HG02759 (cell line): ENCODE measurements around the gene GRIK4.

Source experiments
- ATAC-seq: cut with Tn5 transposase; IDR thresholded peaks from one replicate; pipeline ENCODE4 v1.9.1; 2021; ENCODE audit warnings: mild to moderate bottlenecking, moderate library complexity; ENCODE audit not compliant: unreplicated experiment

GRIK4 gene

DNA sequence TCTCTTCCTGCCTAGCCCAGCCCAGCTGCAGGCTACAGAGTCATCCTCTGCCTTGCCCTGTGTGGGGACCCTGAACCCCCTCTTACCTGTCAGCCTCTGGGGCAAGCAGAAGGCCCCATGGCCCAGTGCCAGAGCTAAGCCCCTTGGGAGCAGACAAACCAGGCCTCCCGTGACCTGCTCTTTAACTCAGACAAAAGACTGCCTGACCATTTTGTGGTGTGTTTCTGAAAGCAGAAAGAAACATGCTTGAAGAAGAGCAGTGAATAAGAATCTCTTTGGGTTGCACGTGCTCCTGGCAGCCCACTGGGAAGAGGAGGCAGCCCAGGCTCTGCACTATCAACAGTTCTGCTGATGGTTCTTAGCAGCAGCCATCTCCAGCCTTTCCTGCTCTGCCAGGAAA is 118.6 kb downstream of the GRIK4 start:
- no peak for ATAC-seq

DNA sequence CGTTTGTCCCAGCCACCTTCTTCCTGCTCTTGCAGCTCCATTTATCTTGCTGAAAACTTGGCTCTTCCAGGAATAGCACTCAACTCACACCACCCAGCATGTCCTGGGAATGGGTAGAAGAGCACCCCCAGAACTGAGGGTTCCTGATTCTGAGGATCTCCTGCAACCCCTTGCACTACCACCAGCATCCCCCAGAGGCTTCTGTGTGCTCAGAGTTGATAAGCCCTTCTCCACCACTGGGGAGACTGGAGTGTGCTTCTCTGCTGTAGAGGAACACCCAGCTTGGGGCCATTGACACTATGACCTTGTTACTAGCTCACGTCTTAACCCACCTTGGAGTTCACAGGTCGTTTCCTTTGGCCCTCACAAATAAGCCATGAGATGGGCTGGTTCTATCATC is 121.0 kb downstream of the GRIK4 start:
- ATAC-seq: no peak

DNA sequence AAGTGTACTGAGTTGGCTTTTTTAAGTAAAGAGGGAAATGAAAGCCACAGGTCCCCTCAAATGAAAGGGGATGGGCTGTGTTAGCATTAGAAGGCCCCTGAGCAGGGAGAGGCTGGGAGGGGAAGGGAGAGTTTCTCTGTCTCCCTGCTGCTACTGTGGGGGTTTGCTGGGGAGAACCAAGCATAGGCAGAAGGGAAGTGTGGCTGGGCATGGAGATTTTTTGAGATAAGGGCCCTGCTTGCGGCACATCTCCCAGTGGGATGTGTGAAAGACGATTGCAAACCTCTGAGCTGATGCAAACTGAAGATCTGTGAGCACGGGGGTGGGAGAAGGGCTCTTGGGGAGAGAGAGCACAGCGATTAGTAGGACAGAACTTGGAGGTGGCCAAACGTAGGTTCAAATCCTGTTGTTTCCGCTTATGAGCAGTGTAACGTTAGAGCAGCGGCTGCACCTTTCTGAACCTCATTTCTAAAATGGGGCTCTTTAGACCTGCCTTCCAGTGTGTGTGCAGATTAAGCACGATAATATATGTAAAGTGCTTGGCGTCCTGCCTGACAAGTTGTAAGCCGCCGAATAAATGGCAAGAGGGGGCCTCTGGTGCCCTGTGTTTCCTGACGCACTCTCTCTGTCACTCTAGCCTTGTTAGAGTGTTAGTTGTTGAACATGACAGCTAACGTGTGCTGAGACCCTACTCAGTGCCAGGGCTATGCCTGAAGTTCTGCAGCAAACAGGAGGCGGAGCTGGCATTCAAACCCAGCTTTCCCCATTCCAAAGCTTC is 122.3 kb downstream of the GRIK4 start:
- ATAC-seq: no peak

DNA sequence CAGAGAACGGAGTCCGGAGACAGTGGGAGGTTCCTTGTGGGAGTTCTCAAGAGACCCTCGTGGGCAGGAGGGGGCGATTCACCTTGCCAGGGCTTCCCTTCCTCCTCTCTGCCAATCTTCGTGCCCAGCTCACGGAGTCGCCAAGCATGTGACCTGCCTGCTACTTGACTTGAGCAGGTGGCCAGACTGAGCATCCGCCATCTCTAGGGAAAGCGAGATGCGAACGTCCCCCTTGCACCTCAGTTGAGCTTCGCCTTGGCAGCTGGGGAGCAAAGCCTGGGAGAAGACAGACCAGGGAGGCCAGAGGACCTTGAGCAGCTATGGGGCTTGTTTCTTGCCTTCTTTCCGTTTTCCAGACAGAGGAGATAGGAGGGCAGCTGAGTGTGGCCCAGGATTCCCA is 123.2 kb downstream of the GRIK4 start:
- no peak for ATAC-seq

DNA sequence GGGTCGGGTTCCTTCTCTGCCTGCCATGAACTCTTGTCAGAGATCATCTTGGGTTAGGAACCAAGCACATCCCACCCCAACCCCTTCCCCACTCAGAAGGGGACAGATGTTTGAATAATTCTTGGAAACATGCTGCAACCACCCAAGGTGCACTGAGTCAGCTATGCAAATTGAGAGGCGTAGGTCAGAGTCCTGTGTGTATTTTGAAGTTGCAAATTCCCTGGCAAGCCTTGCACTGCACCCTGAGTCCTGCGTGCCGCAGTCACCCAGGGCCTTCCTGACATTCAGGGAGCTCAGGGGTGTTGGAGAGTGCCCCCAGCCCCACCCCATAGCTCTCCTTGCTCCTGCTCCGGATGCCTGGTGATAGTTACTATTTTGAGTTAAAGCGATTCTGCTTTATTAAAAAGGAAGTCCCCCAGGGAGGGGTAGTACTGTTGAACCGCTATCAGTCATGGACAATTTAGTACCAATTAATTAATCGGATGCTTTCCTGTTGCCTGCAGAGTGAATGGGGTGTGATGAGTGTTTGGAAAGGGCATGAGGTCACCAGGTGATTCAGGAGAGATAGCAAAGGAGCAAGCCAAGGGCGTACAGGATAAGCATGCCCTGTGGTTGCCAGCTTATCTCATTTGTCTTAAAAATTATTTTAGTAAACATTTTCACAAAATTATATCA is 123.7 kb downstream of the GRIK4 start:
- no peak for ATAC-seq

DNA sequence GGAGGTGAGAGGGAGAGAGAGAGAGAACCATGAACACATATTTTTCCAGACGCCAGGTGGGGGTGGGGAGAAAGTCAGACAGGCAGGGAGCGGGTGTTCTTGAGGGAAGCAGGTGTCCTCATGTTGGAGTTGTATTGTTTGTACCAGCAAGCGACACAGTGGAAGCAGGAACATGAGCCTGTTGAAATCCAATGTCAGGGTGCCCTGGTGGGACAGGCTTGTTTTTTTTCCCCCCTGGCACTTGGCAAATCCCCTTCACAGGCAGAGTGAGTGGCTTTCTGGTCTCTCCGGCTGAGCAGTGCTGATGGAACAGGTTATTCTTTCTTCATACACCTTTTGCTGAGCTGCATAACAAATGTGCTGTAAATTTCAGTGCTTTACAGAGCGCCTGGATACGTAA is 125.6 kb downstream of the GRIK4 start:
- ATAC-seq: no peak

DNA sequence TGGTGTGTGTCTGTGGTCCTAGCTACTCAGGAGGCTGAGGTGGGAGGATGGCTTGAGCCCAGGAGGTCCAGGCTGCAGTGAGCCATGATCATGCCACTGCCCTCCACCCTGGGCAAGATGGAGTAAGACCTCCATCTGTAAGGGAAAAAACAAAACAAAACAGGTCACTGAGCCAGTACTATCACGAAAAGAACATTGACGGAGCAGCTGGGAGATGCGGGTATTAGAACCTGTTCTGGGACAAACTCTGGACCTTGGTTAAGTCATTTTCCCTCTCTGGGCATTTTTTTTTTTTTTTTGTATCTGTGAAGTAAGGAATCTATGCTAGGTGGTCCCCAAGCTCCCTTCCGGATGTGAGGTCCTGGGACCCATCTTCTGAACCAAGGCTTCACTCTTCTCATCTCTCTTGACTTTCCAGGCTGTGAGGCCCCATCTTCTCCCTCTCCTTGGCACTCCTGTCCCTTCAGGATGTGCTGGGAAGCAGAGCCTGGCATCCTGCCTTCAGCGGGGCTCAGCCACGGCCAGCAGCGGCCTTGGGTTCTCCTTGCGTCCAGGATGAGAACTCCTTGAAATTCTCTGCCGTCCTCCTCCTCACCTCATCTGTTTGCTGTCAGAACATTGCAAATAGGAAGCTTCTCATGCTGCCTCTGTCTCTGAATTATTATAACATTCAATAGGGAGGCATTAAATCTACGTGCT is 130.8 kb downstream of the GRIK4 start:
- no peak for ATAC-seq

DNA sequence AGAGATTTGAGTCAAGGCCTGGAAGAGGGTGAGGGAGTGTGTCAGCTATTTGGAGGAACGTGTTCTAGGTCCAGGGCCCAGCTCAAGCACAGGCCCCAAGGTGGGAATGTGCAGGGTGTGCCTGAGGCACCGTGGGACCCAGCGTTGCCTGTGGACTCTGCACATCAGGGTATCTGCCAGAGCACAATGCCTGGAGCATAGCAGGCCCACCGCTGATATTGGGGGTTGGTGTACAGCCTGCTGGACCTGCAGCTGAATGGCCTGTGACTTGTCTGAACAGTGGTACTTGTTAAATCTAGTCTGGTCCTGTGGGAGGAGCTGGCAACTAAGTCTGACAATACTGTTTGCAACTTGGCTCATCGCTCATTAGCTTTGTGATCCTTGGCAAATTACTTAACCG is 131.7 kb downstream of the GRIK4 start:
- no peak for ATAC-seq

DNA sequence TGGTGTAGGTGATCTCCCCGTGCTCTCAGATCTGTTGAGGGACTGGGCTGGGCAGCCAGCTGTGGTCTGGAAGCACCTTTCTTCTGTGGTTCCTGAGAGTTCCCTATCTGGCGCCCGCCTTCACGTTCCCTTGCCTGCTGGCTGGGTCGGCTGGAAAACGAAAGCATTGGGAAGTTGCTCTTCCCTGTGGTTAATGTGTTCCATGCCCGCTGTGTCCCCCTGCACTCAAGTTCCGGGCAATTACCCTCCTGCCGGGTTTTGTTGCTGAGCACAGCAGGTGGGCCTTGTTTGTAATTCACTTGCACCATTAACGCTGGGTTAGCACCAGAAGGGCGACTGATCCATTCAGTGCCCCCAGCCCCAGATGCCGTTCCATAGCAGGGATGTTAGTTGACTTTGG is 134.1 kb downstream of the GRIK4 start:
- no peak for ATAC-seq

DNA sequence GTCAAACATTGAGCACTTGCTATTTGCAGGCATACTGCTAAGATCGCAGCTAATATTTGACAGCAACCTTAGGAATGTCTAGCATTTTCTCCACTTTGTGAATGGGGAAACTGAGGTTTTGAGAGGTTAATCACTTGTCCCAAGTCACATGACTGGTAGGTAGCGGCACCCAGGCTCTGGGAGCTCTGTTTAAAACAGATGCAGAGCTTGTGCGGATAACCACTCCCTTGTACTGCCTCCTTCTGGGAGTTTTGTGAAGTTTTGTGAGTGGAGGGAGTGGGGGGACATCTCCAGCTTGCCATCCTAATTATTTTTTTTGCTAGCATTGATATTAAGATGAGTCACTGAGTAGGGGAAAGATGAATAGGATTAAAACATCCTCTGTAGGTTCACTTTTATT is 134.7 kb downstream of the GRIK4 start:
- ATAC-seq: no peak

DNA sequence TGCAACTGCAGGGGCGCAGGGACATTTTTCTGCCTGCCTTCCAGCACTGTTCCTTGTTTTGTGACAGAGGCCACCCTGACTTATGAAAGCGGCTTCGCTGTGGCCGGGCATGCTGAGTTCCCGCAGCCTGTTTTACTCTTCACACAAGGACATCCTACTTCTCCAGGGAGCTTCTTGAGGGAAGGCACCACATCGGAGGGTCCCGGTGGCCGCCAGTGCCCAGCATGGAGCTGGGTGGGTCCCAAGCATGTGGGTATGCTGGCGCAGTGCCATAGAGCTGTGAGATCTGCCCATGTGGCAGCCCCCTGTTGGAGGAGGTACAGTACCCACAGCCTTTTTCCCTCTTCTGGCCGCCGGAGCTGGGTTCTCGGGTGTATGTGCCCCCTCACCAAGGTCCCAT is 136.1 kb downstream of the GRIK4 start:
- no peak for ATAC-seq

DNA sequence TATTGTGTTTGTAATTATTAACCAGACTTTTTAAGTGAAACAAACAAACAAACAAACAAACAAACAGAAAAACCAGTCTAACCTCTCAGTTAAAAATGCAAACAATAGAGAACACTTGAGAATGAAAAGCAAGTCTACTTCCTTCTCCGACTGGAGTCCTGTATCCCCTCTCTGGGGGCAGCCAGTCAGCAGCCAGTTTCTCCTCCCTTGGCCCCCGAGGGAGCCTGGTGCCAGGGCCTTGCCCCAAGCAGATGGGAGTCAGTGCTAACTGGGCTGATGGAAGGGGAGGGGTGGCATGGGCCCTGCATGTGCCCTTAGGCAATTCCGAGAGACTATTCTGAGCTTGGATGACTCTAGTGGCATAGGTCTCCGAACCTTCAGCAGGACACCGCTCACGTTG is 137.2 kb downstream of the GRIK4 start:
- no peak for ATAC-seq

DNA sequence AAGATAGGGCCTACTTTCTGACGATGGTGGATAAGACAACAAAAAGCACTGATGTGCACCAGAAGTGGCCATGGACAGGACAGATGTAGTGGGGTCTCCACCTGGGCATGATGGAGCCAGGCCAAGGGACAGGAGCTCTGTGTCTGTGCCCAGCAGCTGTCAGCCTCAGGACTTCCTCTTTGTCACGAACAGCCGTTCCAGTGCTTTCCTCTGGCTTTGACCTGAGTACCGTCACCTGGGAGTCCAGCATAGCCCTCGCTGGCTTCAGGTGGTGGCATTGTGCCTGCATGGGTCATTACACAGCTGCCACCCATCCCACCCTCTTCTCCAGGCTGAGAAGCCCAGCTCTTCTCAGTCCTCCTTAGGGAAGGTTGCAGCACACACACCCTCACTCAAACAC is 137.8 kb downstream of the GRIK4 start:
- no peak for ATAC-seq

DNA sequence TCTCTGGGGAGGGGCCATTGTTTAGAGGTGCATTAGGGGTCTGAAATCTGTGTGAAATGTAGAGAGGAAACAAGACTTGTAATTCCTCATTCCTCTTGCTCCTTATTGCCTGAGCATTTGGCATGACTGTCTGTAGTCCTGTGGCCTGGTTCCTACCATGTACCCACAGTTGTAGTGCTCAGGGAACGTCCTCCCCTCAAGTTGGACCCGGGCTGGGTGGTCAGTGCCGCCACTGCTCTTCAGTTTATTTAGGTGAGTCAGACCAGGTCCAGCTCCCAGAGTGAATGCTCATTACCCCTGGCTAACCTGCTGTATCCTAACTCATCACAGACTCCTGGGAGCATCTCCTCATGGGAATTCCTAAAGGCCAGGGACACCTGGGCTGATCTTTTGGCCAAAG is 139.8 kb downstream of the GRIK4 start:
- ATAC-seq: no peak

DNA sequence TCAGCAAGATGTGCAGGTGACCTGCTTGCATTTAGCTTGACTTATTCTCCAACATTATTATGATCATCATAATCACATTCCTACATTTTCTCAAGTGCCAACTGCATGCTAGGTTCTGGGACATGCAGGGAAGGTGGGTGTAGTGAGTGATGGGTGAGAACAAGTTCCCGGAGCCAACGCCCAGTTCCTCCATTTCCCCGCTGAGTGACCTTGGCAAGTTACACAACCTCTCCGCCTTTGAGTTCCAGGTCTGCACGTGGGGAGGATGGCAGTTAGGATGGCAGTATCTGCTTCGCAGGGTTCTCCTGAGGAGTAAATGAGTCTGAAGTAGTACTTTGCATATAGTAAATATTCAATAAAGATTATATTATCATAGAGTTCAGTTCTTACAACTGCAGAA is 140.3 kb downstream of the GRIK4 start:
- ATAC-seq: no peak

DNA sequence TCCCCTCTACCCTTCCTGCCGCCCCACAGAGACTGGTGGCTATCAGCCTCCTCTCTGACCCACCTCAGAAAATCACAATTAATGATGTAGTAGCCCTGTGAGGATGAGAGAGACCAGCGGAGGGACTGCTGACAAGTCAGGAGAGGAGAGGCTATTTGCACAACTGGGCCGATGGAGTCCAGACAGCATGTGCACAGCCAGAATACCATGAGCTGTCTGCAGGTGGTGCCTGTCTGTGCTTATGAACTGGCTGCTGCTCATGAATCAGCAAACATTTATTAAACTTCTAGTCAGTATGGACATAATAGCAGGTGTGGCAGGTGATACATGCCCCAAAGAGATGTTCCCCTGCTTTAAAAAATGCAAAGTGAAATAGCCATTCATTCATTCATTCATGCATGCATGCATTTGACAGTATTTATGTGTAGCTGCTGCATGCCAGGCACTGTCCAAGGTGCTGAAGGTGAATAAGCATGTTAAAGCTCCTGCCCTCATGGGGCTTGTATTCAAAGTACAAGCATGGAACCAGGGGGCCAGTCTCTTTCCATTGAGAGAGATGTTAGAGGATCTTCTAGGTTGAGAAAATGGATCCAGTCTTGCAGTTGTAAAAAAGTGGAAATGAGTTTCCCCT is 141.3 kb downstream of the GRIK4 start:
- ATAC-seq: no peak

DNA sequence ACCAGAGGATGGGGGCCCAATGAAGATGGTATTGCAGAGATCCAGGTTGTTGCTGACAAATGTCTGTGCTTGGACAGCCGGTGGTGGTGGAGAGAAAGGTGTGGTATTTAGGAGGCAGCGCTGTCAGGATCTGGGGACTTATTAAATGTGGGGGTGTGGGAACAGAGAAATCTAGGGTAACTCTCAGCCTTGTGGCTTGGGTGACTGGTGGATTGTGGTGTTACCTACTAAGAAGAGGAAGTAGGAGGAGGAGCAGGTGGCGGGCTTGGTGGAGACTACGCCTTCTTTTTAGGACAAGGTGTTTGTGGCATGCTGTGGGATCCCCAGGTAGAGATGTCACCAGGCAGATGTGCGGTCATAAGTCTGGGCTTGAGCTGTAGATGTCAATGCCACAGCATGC is 144.0 kb downstream of the GRIK4 start:
- ATAC-seq: no peak

DNA sequence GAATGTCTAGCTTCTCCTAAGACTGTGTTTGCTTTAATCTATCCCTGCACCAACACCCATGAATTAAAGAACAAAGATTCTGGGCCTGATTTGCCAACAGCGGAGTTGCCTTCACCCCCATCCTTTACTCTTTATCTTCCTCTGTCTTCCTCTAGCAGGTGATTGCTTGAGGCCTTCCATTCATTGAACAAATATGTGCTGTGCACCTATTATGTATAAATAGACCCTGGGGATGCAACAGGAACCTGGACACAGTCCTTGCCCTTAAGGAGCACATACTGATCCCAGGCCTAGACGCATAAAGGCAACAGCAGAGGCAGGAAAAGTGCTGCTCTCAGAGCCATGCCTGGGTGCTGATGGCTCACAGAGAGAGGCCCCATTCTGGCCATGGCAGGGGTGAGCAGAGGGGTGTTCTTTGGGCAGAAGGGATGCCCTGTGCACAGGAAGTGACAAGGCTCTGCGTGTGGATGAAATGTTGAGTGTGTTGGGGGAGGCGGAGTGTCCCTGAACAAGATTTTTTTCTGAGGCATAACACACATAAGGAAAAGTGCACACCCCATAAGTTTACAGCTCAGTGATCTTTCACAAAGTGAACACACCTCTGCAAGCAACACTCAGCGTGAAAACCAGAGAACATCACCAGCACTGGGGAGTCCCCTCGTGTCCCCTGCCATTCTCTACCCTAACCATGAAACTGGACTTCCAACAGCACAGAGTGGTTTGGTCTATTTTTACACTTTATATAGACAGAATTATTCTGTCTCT is 145.9 kb downstream of the GRIK4 start:
- ATAC-seq: peak; percentile 70

DNA sequence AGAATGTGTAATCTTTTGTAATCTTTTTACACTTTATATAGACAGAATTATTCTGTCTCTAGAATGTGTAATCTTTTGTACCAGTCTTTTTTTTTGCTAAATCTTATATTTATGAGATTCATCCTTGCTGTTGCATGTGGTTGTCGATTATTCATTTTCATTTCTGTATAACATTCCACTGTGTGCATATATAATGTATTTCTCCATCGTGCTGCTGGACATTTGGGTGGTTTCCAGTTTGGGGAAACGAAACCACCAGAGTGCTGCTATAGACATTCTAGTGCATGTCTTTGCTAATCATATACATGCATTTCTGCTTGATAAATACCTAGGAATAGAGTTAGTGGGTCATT is 146.5 kb downstream of the GRIK4 start:
- ATAC-seq: peak; percentile 66

DNA sequence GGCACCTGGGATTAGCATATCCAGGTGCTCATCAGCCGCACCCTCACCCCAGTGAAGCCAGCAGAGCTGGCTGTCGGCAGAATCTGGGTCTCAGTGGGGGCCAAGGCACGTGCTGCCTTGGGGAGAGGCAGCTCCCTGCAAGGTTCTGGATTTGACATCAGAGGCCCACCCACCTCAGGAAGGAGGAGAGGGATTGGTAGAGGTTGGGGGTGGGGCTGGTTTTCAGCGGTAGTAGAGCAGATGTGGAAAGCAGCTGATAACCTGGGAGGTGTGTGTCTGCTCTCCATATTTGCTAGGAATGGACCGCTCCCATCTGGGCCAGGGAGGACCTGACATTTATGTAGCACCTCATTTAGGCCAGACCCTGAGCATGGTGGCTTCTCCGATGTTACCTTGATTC is 147.5 kb downstream of the GRIK4 start:
- no peak for ATAC-seq

DNA sequence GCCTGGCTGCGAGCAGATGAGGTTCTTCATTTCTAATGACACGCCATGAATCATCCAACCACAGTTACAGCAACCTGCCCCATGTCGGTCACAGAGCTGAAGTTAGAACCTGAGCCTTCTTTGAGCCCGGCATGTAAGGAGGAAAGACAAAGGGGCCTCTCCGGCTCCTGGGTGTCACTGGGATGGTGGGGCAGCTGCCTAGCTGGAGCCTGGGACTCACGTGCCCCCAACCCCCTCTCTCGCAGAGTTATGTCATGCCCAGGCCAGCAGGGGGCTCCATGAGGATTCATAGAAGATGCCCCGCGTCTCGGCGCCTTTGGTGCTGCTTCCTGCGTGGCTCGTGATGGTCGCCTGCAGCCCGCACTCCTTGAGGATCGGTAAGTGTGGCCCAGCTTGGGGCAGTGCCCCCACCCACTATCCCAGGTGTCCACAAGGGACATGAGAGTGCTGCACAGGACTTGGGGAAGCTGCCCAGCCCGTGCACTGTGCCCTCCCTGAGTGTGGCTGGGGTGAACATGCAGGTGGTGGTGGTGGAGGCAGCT is 148.5 kb downstream of the GRIK4 start:
- ATAC-seq: no peak
